Mucosa of descending colon (tissue), 3 donors: ENCODE results near the gene TMED5. TPM values are rescaled to one million over a fixed set of nuclear protein-coding genes. Genes with fewer than 3 reads are reported as not detected.
"Not testable (repeated sequence)": the region's sequence is repeated elsewhere in the genome, so short reads cannot be mapped to it uniquely, and the experiment has no call there.

Experiments used
- ATAC-seq: fragments of 200-7000 bp; cut with Tn5 transposase; one replicate; pipeline ENCODE4 v1.9.1; 2020; ENCODE audit warnings: mild to moderate bottlenecking, moderate library complexity
- DNase-seq, 3 donors: peaks; one replicate each; pipeline ENCODE4 v3.0.0-alpha.2; 2020
- H3K36me3 ChIP-seq: fragments of 200-600 bp; one replicate; pipeline ENCODE4 v1.8.0; 2021; ENCODE audit warnings: low read depth, mild to moderate bottlenecking
- H3K4me1 ChIP-seq: fragments of 200-600 bp; one replicate; pipeline ENCODE4 v1.8.0; 2021; ENCODE audit warnings: low read depth, mild to moderate bottlenecking
- H3K4me3 ChIP-seq: fragments of 200-600 bp; one replicate; pipeline ENCODE4 v1.8.0; 2021; ENCODE audit warnings: mild to moderate bottlenecking
- H3K9me3 ChIP-seq: fragments of 200-600 bp; one replicate; pipeline ENCODE4 v1.8.0; 2021; ENCODE audit warnings: mild to moderate bottlenecking
- intact Hi-C, 2 donors: fragments of 100-400 bp; cut with DNase I in 1 of 2; cut with micrococcal nuclease in 1 of 2; formaldehyde crosslinking; loops; one replicate each; pipeline versions ENCODE4 v1.11.0 to v1.11.1; 2022; cut with DNase I, micrococcal nuclease
- total RNA-seq, 3 donors: library from RNA; stranded (reverse); fragmentation: NEBNext Ultra II Directional in 2 of 3; extraction: Animal tissue kit (Norgen Biotek cat#: 25700) in 2 of 3; gene quantifications; one replicate each; pipeline versions ENCODE4 v1.2.1 to v1.2.4, GENCODE V29; 2021 to 2023
- TF ChIP-seq, protein P1 (sequence below): fragments of 200-600 bp; IDR thresholded peaks from one replicate; pipeline ENCODE4 v1.8.0; 2022; ENCODE audit warnings: antibody characterized with exemption, mild to moderate bottlenecking
- donor health status: DM: no; HTN: no; CAD: no; lungs with moderate emphysema.
- donor health status: DM: no; HTN: no; CAD: no.
- donor health status: DM: no; HTN: yes; CAD: no.

Gene TMED5
- total RNA-seq, 3 donors from 2014 or later: 45.1 to 47.6 (median 45.7) TPM

GRCh38 chr1:93167006-93167405 is 13.2 kb downstream of the TMED5 start:
- Histone ChIP-seq H3K36me3 (no peaks in the 10 kb centered on the region), H3K4me1 (peaks cover 5% of the 10 kb centered on the region), H3K4me3 (no peak overlapping the region), H3K9me3 (no peaks in the 10 kb centered on the region)
- no peak for ATAC-seq
- TF ChIP-seq, protein P1, sequence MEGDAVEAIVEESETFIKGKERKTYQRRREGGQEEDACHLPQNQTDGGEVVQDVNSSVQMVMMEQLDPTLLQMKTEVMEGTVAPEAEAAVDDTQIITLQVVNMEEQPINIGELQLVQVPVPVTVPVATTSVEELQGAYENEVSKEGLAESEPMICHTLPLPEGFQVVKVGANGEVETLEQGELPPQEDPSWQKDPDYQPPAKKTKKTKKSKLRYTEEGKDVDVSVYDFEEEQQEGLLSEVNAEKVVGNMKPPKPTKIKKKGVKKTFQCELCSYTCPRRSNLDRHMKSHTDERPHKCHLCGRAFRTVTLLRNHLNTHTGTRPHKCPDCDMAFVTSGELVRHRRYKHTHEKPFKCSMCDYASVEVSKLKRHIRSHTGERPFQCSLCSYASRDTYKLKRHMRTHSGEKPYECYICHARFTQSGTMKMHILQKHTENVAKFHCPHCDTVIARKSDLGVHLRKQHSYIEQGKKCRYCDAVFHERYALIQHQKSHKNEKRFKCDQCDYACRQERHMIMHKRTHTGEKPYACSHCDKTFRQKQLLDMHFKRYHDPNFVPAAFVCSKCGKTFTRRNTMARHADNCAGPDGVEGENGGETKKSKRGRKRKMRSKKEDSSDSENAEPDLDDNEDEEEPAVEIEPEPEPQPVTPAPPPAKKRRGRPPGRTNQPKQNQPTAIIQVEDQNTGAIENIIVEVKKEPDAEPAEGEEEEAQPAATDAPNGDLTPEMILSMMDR: no peak
- intact Hi-C loops: no loop called here
- DNase-seq: no peak

DNA sequence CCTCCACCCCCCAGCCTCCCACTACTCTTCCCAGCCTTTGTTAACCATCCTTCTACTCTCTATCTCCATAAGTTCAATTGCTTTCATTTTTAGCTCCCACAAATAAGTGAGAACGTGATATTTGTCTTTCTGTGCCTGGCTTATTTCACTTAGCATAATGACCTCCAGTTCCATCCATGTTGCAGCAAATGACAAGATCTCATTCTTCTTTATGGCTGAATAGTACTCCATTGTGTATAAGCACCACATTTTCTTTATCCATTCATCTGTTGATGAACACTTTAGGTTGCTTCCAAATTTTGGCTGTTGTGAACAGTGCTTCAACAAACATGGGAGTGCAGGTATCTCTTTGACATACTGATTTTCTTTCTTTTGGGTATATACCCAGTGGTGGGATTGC is 14.3 kb downstream of the TMED5 start:
- H3K4me3 ChIP-seq, H3K4me1 ChIP-seq, ATAC-seq, DNase-seq, intact Hi-C loops, H3K36me3 ChIP-seq, H3K9me3 ChIP-seq: not testable (repeated sequence)

DNA sequence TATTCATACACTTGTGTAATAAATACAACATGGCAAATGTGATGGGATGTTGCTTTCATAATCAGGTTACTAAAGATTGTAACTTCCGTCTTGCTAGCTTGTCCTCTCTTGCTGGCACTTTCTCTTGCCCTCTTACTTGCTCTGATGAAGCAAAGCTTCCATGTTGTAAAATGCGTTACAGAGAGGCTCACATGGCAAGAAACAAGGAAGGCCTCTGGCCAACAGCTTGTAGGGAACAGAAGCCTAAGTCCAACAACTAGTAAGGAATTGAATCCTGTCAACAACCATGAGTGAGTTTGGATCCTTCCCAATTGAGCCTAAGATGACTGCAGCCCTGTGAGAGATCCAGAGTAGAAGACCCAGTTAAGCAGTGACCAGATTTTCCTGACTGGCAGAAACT is 15.4 kb downstream of the TMED5 start:
- ATAC-seq (no peak), DNase-seq (no peak)
- Histone ChIP-seq H3K9me3 (no peaks in the 10 kb centered on the region), H3K36me3 (no peaks in the 10 kb centered on the region), H3K4me1 (no peaks in the 10 kb centered on the region), H3K4me3 (no peak overlapping the region)
- TF ChIP-seq, protein P1: no peak
- intact Hi-C loops: no loop called here

DNA sequence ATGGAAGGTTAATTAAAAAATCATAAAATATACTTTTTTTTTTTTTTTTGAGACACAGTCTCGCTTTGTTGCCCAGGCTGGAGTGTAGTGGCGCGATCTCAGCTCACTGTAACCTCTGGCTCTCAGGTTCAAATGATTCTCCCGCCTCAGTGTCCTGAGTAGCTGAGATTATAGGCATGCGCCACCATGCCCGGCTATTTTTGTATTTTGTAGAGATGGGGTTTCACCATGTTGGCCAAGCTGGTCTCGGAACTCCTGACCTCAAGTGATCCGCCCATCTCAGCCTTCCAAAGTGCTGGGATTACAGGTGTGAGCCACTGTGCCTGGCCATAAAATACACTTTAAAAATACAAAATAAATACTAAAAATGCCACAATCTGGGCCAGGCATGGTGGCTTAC is 16.9 kb downstream of the TMED5 start:
- H3K9me3 ChIP-seq, H3K4me3 ChIP-seq, H3K36me3 ChIP-seq, ATAC-seq, H3K4me1 ChIP-seq, intact Hi-C loops, DNase-seq: not testable (repeated sequence)

DNA sequence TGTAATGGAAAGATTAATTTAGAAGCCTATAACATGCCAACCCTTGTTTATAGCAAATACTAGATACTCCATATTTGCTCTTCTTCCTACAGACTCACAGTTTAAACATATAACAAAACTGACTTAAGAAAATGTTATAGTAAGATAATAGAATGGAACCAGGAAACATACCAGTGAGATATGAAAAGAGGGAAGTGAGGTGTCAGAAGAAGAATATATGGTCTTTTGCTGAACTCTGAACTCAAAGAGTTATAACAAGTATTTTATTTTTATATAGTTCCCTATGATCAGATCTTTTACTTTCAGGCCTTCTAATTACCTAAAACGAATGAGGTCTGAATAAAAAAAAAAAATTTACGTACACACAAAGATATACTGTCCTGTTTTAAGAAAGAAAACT is 20.9 kb downstream of the TMED5 start:
- TF ChIP-seq, protein P1: no peak
- Histone ChIP-seq H3K4me3 (no peak overlapping the region), H3K4me1 (no peaks in the 10 kb centered on the region), H3K36me3 (no peaks in the 10 kb centered on the region), H3K9me3 (no peaks in the 10 kb centered on the region)
- no peak for DNase-seq
- ATAC-seq: peak; percentile 86
- intact Hi-C loops: no loop called here

DNA sequence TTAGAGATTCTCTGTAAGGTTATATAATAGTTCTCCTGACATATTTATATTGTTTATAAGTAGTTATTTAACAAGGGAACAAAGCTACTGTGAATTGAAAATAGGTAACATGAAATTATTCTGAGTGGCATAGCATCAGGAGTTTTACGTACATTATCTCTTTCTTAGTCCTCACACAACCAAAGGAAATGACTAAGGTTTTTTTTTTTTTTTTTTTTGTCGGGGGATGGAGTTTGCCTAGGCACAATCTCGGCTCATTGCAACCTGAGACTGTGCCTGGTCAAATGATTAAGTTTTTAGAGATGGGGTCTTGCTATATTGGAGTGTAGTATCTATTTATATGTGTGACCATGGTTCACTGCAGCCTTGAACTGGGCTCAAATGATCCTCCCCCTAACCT is 24.9 kb downstream of the TMED5 start:
- no peaks in the 10 kb centered on the region for H3K36me3 ChIP-seq
- DNase-seq (no peak), ATAC-seq (no peak)
- intact Hi-C loops: no loop called here
- no peaks in the 10 kb centered on the region for H3K9me3 ChIP-seq
- H3K4me1 ChIP-seq: no peaks in the 10 kb centered on the region
- H3K4me3 ChIP-seq: no peak overlapping the region
- TF ChIP-seq, protein P1: no peak

DNA sequence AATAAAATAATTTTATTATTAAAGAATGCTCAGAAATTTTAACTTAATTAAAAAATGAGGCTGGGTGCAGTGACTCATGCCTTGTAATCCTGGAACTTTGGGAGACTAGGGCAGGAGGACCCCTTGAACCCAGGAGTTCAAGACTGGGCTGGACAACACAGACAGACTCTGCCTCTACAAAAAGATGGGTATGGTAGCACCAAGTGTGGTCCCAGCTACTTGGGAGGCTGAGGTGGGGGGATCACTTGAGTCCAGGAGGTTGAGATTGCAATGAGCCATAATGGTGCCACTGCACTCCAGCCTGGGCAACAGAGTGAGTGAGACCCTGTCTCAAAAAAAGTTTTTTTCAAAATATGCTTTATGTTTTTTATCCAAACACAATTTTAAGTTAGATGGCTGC is 25.3 kb downstream of the TMED5 start:
- intact Hi-C loops: no loop called here
- DNase-seq: no peak
- no peaks in the 10 kb centered on the region for H3K36me3 ChIP-seq
- ATAC-seq: no peak
- H3K4me1 ChIP-seq: no peaks in the 10 kb centered on the region
- TF ChIP-seq, protein P1: no peak
- H3K9me3 ChIP-seq: no peaks in the 10 kb centered on the region
- H3K4me3 ChIP-seq: no peak overlapping the region
